HepG2 (cell line): ENCODE data around the gene COQ3. TPM values are rescaled to one million over a fixed set of nuclear protein-coding genes. Genes with fewer than 3 reads are reported as not detected.

Experiments
- ATAC-seq: fragments of 200-7000 bp; cut with Tn5 transposase; 3 replicates; pipeline ENCODE4 v1.9.1; 2020; ENCODE audit warnings: mild to moderate bottlenecking, moderate library complexity
- BruUV-seq: library from RNA; stranded (reverse); fragments of 400-500 nt; replicated peaks from 2 replicates; lab custom pipeline; 2021; lab: Mats Ljungman, UMichigan
- CTCF ChIA-PET: fragments of 300-600 bp; formaldehyde crosslinking; extraction: SDS; loops from one replicate; lab custom pipeline; 2021; ENCODE audit warnings: low total read pairs, inconsistent platforms, low intra/inter-chr PET ratio; lab: Yijun Ruan, JAX
- POLR2A ChIA-PET: fragments of 350-600 bp; sonication (Branson Sonifier 250); formaldehyde crosslinking; loops from one replicate; lab custom pipeline; 2020; ENCODE audit warnings: antibody characterized with exemption, inconsistent platforms; lab: Yijun Ruan, JAX
- DNase-seq: peaks from one replicate; pipeline ENCODE4 v3.0.0-alpha.2; 2015; ENCODE audit warnings: low spot score
- FAIRE-seq: peaks from 3 replicates; lab custom pipeline; 2011; peaks lifted over from hg19 to GRCh38; lab: Jason Lieb, UNC
- H2AFZ ChIP-seq: one replicate; pipeline ENCODE4 v1.6.1; 2011; ENCODE audit warnings: low read length, inconsistent platforms
- H3K27ac ChIP-seq: fragments of 300-600 bp; 3 replicates; pipeline ENCODE4 v1.8.0; 2011; ENCODE audit warnings: mixed run types, mild to moderate bottlenecking, mixed read lengths, low read length, inconsistent platforms; ENCODE audit not compliant: insufficient read depth; ENCODE audit errors: extremely low read length
- H3K27me3 ChIP-seq, 2 experiments: fragments of 200-600 bp in 1 of 2; 2 replicates in 1 of 2; 3 replicates in 1 of 2; pipeline versions ENCODE4 v1.6.0 to v1.8.0; 2011; ENCODE audit warnings: low read length in 2 of 2, mild to moderate bottlenecking in 2 of 2, moderate library complexity in 2 of 2, inconsistent platforms in 1 of 2; ENCODE audit not compliant: insufficient read depth in 2 of 2, control insufficient read depth in 1 of 2
- H3K36me3 ChIP-seq, 2 experiments: fragments of 200-600 bp in 1 of 2; replicated peaks in 1 of 2; 2 replicates in 1 of 2; 3 replicates in 1 of 2; pipeline versions ENCODE4 v1.5.1 to v1.8.0; 2011; ENCODE audit warnings: low read length in 2 of 2, inconsistent platforms in 1 of 2; ENCODE audit not compliant: insufficient read depth in 2 of 2, control insufficient read depth in 1 of 2
- H3K4me1 ChIP-seq: 2 replicates; pipeline ENCODE4 v1.5.1; 2012; ENCODE audit warnings: low read length, inconsistent platforms; ENCODE audit not compliant: insufficient read depth
- H3K4me2 ChIP-seq: 2 replicates; pipeline ENCODE4 v1.6.0; 2011; ENCODE audit warnings: low read depth, low read length, inconsistent platforms
- H3K4me3 ChIP-seq, 3 experiments: fragments of 200-600 bp in 1 of 3; sonication (generic), shearing (Covaris generic) in 1 of 3; replicated peaks in 1 of 3; 2 replicates each; pipeline ENCODE4 v1.5.1; 2011 to 2016; ENCODE audit warnings: low read length in 3 of 3, inconsistent platforms in 2 of 3, low read depth in 2 of 3, mild to moderate bottlenecking in 2 of 3, control low read depth in 1 of 3, mixed read lengths in 1 of 3; ENCODE audit not compliant: insufficient read depth in 1 of 3
- H3K79me2 ChIP-seq: one replicate; pipeline ENCODE4 v1.6.1; 2011; ENCODE audit warnings: low read length, inconsistent platforms; ENCODE audit not compliant: insufficient read depth
- H3K9ac ChIP-seq: 2 replicates; pipeline ENCODE4 v1.6.0; 2011; ENCODE audit warnings: mild to moderate bottlenecking, low read depth, low read length, inconsistent platforms; ENCODE audit not compliant: insufficient read depth
- H3K9me3 ChIP-seq: 2 replicates; pipeline ENCODE4 v1.5.1; 2012; ENCODE audit warnings: mild to moderate bottlenecking, low read length
- H4K20me1 ChIP-seq: 2 replicates; pipeline ENCODE4 v1.6.0; 2011; ENCODE audit warnings: inconsistent platforms, mild to moderate bottlenecking, low read length, moderate library complexity; ENCODE audit not compliant: insufficient read depth
- JUNB ChIP-seq: sonication (generic); formaldehyde crosslinking; IDR thresholded peaks from 2 replicates; pipeline ENCODE4 v1.8.0; 2022; ENCODE audit warnings: missing genetic modification reagents, mild to moderate bottlenecking, borderline replicate concordance
- NFKB2 ChIP-seq: sonication (generic); formaldehyde crosslinking; IDR thresholded peaks from 2 replicates; pipeline ENCODE4 v1.4.0; 2020; ENCODE audit warnings: missing genetic modification reagents, borderline replicate concordance
- POLR2AphosphoS5 ChIP-seq: IDR thresholded peaks from 2 replicates; pipeline ENCODE4 v1.6.1; 2012; ENCODE audit warnings: low read depth, low read length
- SAP130 ChIP-seq: IDR thresholded peaks from 2 replicates; pipeline ENCODE4 v1.6.1; 2016; ENCODE audit warnings: low read depth
- SPEN ChIP-seq: sonication (generic); formaldehyde crosslinking; IDR thresholded peaks from 2 replicates; pipeline ENCODE4 v1.5.1; 2020; ENCODE audit warnings: low read depth, mild to moderate bottlenecking, missing genetic modification reagents
- XRCC5 ChIP-seq: fragments of 200-400 bp; formaldehyde crosslinking; optimal IDR thresholded peaks from 2 replicates; pipeline ENCODE3; 2017; ENCODE audit warnings: mild to moderate bottlenecking, low read length
- ZBTB8A ChIP-seq: sonication (generic); formaldehyde crosslinking; IDR thresholded peaks from 2 replicates; pipeline ENCODE4 v1.4.0; 2020; ENCODE audit warnings: mild to moderate bottlenecking, low read depth, missing genetic modification reagents, borderline replicate concordance
- ZEB1 ChIP-seq: IDR thresholded peaks from 2 replicates; pipeline ENCODE4 v1.6.1; 2012; ENCODE audit warnings: mild to moderate bottlenecking, low read depth, inconsistent platforms; ENCODE audit not compliant: insufficient replicate concordance
- ZNF3 ChIP-seq: IDR thresholded peaks from 2 replicates; pipeline ENCODE4 v1.7.0; 2017; ENCODE audit warnings: inconsistent platforms
- ZNF616 ChIP-seq: sonication (generic); formaldehyde crosslinking; IDR thresholded peaks from 2 replicates; pipeline ENCODE4 v1.5.0; 2020; ENCODE audit warnings: low read depth, mild to moderate bottlenecking, missing genetic modification reagents
- ZNF768 ChIP-seq: sonication (generic); formaldehyde crosslinking; IDR thresholded peaks from 2 replicates; pipeline ENCODE4 v1.4.0; 2020; ENCODE audit warnings: missing genetic modification reagents
- ZNF781 ChIP-seq: sonication (generic); formaldehyde crosslinking; IDR thresholded peaks from 2 replicates; pipeline ENCODE4 v1.5.1; 2020; ENCODE audit warnings: borderline replicate concordance, mild to moderate bottlenecking, missing genetic modification reagents; ENCODE audit errors: not compliant biosample characterization
- ZSCAN22 ChIP-seq: sonication (generic); formaldehyde crosslinking; IDR thresholded peaks from 2 replicates; pipeline ENCODE4 v1.4.0; 2020; ENCODE audit warnings: mild to moderate bottlenecking, missing genetic modification reagents
- WGBS: methylation state at CpG from one replicate; pipeline ENCODE4 v1.1.6; 2017; ENCODE audit warnings: low lambda C conversion rate; 5-methylcytosine and 5-hydroxymethylcytosine counted together
- in situ Hi-C: cut with HindIII; loops from 2 replicates; pipeline ENCODE4 v1.10.0; 2017; ENCODE audit warnings: low pct_unique_long_range_greater_than_20kb; ENCODE audit not compliant: extremely low pct_ligation_motif_present
- intact Hi-C: fragments of 100-400 bp; cut with micrococcal nuclease; formaldehyde crosslinking; loops from one replicate; pipeline ENCODE4 v1.10.0; 2022; ENCODE audit not compliant: unreplicated experiment
- polyA plus RNA-seq, 8 experiments: library from polyadenylated mRNA; depleted of rRNA in 3 of 8; stranded (reverse) in 7 of 8; unstranded in 1 of 8; fragments of >200 nt; fragmentation: Illumina TruSeq in 4 of 8; extraction: Trizol in 4 of 8; gene quantifications; 2 replicates each; pipeline versions ENCODE4 v1.2.1 to v1.2.3, GENCODE V29; 2011 to 2016; ENCODE audit warnings: low read depth in 4 of 8, missing spikeins in 1 of 8, mixed read lengths in 1 of 8; ENCODE audit not compliant: insufficient read depth in 1 of 8
- total RNA-seq, 5 experiments: library from RNA; depleted of rRNA; stranded (reverse); fragments of >200 nt; fragmentation: Illumina TruSeq; extraction: Trizol; gene quantifications; 2 replicates each; pipeline ENCODE4 v1.2.3, GENCODE V29; 2016; ENCODE audit warnings: low read depth in 1 of 5
- TF ChIP-seq, protein P1 (sequence below): sonication (generic); formaldehyde crosslinking; conservative IDR thresholded peaks from 2 replicates; pipeline ENCODE4 v1.8.0; 2022; ENCODE audit warnings: mild to moderate bottlenecking, moderate library complexity, missing genetic modification reagents
- TF ChIP-seq, protein P2 (sequence below): conservative IDR thresholded peaks from 2 replicates; pipeline ENCODE4 v1.6.1; 2018; ENCODE audit warnings: missing genetic modification reagents
- TF ChIP-seq, protein P3 (sequence below): sonication (generic); formaldehyde crosslinking; IDR thresholded peaks from 2 replicates; pipeline ENCODE4 v1.9.0; 2022; ENCODE audit warnings: low read depth, missing genetic modification reagents
- TF ChIP-seq, protein P4 (sequence below): sonication (generic); formaldehyde crosslinking; IDR thresholded peaks from 2 replicates; pipeline ENCODE4 v1.4.0; 2020; ENCODE audit warnings: missing genetic modification reagents

The COQ3 gene
- total and polyA plus RNA-seq, 2 of the 13 experiments (the other 11 are each of a cell fraction or from before 2014, with no cell fraction given) = 5.3 to 20.5 TPM

DNA sequence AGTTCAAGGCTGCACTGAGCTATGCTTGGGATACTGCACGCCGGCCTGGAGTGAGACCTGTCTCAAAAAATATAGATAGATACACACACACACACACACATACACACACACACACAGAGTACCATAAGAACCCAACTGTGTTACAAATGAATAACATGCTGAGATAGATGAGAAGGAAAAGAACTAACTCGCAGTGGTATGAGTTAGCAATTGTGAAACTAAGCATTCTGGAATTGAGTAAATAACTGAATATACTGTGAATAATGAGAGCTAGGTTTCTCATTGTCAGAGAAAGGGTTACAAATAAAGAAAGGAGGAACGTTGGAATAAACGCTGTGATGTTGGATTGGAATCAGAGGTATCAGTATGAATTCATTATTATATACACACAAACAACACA is 30.0 kb downstream of the COQ3 start:
- Histone ChIP-seq H3K4me3 (no peak overlapping the region), H3K9ac (no peak overlapping the region), H3K4me2 (peak overlapping the region; percentile 7; the same call in 1 of the 2 replicates), H3K79me2 (no peaks in the 10 kb centered on the region), H3K27me3 (no peaks in the 10 kb centered on the region), H3K9me3 (no peaks in the 10 kb centered on the region), H3K27ac (no peak overlapping the region), H2AFZ (no peak overlapping the region), H4K20me1 (no peaks in the 10 kb centered on the region), H3K36me3 (no peaks in the 10 kb centered on the region), H3K4me1 (no peaks in the 10 kb centered on the region)
- BruUV-seq = no TSS peak
- in situ Hi-C loops = no loop called here
- POLR2A ChIA-PET = no interaction called here
- DNase-seq (no peak), FAIRE-seq (no peak), ATAC-seq (no peak)
- intact Hi-C loops = no loop called here
- no peak for TF ChIP-seq SPEN (CRISPR knock-in tag)
- no peak for TF ChIP-seq NFKB2 (CRISPR knock-in tag)
- no peak for TF ChIP-seq ZNF3
- no peak for TF ChIP-seq ZNF768 (CRISPR knock-in tag)
- TF ChIP-seq, protein P1, sequence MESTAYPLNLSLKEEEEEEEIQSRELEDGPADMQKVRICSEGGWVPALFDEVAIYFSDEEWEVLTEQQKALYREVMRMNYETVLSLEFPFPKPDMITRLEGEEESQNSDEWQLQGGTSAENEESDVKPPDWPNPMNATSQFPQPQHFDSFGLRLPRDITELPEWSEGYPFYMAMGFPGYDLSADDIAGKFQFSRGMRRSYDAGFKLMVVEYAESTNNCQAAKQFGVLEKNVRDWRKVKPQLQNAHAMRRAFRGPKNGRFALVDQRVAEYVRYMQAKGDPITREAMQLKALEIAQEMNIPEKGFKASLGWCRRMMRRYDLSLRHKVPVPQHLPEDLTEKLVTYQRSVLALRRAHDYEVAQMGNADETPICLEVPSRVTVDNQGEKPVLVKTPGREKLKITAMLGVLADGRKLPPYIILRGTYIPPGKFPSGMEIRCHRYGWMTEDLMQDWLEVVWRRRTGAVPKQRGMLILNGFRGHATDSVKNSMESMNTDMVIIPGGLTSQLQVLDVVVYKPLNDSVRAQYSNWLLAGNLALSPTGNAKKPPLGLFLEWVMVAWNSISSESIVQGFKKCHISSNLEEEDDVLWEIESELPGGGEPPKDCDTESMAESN (CRISPR knock-in tag) = no peak
- no peak for TF ChIP-seq ZEB1
- no peak for TF ChIP-seq POLR2AphosphoS5
- no peak for TF ChIP-seq ZNF781
- no peak for TF ChIP-seq SAP130 (CRISPR knock-in tag)
- TF ChIP-seq ZNF616 = no peak
- TF ChIP-seq ZSCAN22 (CRISPR knock-in tag) = no peak
- TF ChIP-seq, protein P2, sequence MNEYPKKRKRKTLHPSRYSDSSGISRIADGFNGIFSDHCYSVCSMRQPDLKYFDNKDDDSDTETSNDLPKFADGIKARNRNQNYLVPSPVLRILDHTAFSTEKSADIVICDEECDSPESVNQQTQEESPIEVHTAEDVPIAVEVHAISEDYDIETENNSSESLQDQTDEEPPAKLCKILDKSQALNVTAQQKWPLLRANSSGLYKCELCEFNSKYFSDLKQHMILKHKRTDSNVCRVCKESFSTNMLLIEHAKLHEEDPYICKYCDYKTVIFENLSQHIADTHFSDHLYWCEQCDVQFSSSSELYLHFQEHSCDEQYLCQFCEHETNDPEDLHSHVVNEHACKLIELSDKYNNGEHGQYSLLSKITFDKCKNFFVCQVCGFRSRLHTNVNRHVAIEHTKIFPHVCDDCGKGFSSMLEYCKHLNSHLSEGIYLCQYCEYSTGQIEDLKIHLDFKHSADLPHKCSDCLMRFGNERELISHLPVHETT (CRISPR knock-in tag) = no peak
- no peak for TF ChIP-seq XRCC5
- no peak for TF ChIP-seq JUNB
- no peak for TF ChIP-seq ZBTB8A
- TF ChIP-seq, protein P3, sequence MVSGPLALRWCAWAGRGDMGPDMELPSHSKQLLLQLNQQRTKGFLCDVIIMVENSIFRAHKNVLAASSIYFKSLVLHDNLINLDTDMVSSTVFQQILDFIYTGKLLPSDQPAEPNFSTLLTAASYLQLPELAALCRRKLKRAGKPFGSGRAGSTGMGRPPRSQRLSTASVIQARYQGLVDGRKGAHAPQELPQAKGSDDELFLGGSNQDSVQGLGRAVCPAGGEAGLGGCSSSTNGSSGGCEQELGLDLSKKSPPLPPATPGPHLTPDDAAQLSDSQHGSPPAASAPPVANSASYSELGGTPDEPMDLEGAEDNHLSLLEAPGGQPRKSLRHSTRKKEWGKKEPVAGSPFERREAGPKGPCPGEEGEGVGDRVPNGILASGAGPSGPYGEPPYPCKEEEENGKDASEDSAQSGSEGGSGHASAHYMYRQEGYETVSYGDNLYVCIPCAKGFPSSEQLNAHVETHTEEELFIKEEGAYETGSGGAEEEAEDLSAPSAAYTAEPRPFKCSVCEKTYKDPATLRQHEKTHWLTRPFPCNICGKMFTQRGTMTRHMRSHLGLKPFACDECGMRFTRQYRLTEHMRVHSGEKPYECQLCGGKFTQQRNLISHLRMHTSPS (CRISPR knock-in tag) = no peak
- TF ChIP-seq, protein P4, sequence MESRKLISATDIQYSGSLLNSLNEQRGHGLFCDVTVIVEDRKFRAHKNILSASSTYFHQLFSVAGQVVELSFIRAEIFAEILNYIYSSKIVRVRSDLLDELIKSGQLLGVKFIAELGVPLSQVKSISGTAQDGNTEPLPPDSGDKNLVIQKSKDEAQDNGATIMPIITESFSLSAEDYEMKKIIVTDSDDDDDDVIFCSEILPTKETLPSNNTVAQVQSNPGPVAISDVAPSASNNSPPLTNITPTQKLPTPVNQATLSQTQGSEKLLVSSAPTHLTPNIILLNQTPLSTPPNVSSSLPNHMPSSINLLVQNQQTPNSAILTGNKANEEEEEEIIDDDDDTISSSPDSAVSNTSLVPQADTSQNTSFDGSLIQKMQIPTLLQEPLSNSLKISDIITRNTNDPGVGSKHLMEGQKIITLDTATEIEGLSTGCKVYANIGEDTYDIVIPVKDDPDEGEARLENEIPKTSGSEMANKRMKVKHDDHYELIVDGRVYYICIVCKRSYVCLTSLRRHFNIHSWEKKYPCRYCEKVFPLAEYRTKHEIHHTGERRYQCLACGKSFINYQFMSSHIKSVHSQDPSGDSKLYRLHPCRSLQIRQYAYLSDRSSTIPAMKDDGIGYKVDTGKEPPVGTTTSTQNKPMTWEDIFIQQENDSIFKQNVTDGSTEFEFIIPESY = no peak
- CTCF ChIA-PET = no interaction called here
- WGBS = 19% methylated on average over 5 of the region's 5 CpGs
